ENCODE measurements around the gene PDIA6.

- TF ChIP-seq, protein P1, sequence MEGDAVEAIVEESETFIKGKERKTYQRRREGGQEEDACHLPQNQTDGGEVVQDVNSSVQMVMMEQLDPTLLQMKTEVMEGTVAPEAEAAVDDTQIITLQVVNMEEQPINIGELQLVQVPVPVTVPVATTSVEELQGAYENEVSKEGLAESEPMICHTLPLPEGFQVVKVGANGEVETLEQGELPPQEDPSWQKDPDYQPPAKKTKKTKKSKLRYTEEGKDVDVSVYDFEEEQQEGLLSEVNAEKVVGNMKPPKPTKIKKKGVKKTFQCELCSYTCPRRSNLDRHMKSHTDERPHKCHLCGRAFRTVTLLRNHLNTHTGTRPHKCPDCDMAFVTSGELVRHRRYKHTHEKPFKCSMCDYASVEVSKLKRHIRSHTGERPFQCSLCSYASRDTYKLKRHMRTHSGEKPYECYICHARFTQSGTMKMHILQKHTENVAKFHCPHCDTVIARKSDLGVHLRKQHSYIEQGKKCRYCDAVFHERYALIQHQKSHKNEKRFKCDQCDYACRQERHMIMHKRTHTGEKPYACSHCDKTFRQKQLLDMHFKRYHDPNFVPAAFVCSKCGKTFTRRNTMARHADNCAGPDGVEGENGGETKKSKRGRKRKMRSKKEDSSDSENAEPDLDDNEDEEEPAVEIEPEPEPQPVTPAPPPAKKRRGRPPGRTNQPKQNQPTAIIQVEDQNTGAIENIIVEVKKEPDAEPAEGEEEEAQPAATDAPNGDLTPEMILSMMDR (IDR thresholded peaks at IDR 0.05), result no peak
- TF ChIP-seq POLR2A (IDR thresholded peaks at IDR 0.05), result no peak
Observed at GRCh38 chr2:10837298-10838266, 25.0 kb upstream of the PDIA6 start.

All from body of pancreas (tissue), 4 donors.